Stimulated activated CD4-positive, alpha-beta T cell treated with anti-CD3 and anti-CD28 coated beads, Interleukin-2, amount 100 ng/mL, for 48 hours (primary cell): ENCODE measurements around the gene HSPA4.
A peak's percentile ranks its signal among the peaks of the same experiment; 100 is the strongest.
"Not testable (repeated sequence)": the region's sequence is repeated elsewhere in the genome, so short reads cannot be mapped to it uniquely, and the experiment has no call there.

Experiments
- DNase-seq, 2 donors: peaks; one replicate each; pipeline ENCODE4 v3.0.0-alpha.2; 2020

Gene HSPA4

DNA sequence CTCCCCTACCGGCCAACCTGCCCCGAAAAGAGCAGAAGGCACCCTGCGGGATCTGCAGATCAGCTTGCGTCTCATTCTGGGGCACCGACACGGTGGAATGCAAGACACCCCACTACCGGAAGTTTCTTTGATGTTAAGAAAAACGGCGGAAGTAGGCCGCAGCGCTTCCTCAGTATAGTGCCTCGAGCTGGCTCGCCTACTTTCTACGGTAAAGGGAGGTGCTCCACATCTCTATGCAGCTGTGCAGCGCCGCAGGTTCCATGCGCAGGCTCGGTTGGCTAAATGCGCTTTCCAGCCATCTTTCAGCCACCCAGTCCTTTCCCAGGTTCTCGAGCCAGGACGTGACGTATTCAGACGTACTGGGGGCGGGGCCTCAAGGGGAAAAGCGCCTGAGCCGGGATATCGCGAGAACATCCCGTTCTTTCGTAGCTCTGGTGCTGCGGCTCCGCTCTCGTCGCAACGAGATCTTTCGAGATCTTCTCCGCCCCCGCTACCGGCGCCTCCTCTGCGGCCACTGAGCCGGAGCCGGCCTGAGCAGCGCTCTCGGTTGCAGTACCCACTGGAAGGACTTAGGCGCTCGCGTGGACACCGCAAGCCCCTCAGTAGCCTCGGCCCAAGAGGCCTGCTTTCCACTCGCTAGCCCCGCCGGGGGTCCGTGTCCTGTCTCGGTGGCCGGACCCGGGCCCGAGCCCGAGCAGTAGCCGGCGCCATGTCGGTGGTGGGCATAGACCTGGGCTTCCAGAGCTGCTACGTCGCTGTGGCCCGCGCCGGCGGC lies at the start of gene HSPA4:
Gene HSPA4 (plus strand): TSS at position 472 of the 775 bp plus-strand sequence. CDS start 238 bp downstream, at position 710.
- DNase-seq, result peak; percentile 92 to 96

DNA sequence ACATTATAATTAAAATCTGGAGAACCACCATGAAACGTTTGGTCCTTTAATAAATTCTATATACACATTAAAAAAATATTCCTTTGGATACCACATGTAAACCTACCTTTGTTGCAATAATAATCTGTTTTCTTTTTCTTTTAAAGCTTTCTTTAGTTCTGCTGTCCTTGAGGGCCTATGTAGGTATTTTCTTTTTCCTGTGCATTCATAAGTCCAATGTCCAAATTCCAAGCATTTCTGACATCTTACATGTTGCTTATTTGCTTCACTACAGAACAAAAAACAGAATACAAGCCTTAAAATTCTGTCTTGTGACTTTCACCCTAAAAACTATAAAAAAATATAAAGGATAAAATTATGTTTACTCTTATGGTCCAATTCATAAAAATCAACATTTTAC lies 45.2 kb upstream of the HSPA4 start:
- DNase-seq, result no peak

DNA sequence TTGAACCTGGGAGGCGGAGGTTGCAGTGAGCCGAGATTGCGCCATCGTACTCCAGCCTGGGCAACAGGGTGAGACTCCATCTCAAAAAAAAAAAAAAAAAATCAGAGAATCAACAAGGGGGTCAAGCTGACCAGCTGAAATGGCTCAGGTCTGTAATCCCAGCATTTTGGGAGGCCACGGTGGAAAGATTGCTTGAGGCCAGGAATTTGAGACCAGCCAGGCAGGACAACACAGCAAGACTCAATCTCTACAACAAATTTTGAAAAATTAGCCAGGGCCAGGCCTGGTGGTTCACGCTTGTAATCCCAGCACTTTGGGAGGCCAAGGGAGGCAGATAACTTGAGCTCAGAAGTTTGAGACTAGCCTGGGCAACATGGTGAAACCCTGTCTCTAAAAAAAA lies 43.4 kb upstream of the HSPA4 start:
- DNase-seq, result not testable (repeated sequence)

DNA sequence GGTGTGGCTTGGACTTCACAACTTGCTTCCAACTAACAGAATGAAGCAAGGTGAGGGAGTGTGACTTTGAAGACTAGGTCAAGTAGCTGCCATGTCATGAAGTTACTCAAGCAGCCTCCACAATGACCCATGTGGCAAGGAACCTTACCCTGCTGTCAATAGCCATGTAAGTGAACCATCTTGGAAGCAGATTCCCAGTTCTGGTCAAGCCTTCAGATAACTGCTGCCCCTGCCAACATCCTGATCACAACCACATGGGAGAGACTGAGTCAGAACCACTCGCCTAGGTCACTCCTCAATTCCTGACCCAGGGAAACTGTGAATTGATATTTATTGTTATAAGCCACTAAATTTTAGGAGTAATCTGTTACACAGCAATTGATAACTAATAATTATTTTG lies 36.3 kb upstream of the HSPA4 start:
- DNase-seq, result no peak

DNA sequence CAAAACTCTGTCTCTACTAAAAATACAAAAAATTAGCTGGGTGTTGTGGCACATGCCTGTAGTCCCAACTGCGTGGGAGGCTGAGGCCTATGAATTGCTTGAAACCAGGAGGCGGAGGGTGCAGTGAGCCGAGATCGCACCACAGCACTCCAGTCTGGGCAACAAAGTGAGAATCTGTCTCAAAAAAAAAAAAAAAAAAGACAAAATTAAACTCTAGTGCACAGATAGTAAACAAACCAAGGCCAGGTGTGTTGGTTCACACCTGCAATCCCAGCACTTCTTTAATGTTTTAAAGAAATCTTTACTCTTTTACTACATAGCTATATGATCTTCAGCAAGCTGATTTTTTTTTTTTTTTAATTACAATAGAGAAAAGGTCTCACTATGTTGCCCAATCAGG lies 33.8 kb upstream of the HSPA4 start:
- no peak for DNase-seq

DNA sequence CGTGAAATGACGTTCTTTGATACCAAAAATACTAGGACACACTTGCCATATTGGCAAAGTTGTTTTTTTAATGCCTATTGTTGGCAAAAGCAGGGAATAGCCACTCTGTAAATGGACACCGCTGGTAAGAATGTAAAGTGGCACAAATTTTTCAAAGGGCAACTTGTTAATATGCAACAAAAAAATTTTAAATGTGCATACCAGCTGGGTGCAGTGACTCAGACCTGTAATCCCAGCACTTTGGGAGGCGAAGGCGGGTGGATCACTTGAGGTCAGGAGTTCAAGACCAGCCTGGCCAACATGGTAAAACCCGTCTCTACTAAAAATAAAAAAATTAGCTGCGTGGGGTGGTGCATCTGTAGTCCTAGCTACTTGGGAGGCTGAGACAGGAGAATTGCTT lies 32.3 kb upstream of the HSPA4 start:
- not testable (repeated sequence) for DNase-seq

DNA sequence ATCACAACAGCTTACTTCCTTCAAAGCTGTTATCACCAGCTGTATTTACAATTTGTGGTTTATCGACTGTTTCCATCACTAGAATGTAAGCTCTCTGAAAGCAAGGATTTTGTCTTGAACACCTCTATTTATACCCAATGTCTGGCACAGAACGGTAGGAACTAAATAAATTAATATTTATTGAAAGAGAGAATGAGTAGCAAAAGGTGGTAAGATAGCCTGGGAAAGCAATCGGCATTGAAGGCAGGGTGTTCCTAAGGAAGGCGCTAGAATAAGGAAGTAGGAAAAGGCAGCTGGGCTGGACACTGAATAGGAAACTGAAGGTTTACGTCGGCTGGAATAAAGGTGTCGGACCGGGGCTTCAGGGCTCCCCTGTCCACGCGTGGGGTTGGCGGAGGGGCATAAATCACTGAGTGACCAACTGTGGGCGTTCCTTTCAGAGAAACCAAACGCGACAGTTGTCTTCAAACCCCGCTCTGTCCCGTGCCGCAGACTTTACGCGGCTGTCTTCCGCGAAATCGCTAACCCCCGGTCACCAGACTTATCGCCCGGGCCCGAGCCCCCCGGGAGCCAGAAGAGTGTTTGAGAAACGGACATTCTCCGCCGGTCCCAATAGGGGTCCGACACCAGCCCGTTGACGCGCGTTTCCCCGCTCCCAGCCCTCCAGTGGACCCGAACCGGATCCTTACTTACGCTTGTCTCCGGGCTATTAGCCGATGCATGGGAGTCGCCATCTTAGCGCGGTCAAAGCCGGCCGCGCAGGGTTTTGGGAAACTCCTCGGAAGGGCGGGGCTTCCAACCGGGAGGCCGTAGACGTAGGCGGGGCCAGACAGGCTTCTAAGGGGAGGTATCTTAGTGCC lies 25.8 kb upstream of the HSPA4 start, which contains the start of gene ZCCHC10:
Gene ZCCHC10 (minus strand): TSS at position 746 of the 860 bp plus-strand sequence. CDS start 12 bp downstream, at position 734.
- DNase-seq, result peak; percentile 89 to 90

DNA sequence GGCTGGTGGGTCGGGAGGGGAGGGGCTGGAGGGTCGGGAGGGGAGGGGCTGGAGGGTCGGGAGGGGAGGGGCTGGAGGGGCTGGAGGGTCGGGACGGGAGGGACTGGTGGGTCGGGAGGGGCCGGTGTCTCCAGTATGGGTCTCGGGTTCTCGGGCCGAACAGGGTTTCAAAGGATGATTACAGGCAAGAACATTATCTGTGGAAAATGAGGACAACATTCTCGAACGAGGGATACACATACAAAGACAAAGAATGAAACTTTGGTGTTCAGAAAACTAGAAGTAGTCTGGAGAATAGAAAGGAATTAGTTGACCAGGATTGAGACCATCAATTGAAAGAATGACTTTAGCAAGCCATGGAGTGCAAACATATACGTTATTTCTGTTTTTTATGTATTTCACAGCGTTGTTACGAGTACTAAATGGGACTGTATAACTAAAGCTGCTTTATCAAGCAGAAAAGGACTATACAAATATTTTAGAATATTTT lies 25.1 kb upstream of the HSPA4 start:
- no peak for DNase-seq

DNA sequence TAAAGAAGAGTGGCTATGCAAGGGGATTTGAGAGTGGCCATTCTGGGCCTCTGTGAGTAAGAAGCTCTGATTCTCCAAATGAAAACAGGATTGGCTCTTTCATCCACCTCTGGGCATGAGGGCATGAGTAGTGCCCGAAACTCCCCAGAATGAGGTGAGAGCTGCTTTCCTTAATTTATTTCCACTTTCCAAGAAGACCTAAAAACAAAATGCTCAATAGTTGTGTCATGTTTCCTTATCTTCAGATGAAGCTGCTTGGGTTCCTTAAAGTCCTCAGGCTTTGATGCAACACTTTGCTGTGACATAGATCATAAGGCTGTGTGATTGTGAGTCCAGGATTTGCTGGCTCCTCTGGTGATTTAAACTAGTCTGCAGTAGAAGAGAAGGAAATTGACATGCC lies 22.4 kb upstream of the HSPA4 start:
- DNase-seq, result no peak

DNA sequence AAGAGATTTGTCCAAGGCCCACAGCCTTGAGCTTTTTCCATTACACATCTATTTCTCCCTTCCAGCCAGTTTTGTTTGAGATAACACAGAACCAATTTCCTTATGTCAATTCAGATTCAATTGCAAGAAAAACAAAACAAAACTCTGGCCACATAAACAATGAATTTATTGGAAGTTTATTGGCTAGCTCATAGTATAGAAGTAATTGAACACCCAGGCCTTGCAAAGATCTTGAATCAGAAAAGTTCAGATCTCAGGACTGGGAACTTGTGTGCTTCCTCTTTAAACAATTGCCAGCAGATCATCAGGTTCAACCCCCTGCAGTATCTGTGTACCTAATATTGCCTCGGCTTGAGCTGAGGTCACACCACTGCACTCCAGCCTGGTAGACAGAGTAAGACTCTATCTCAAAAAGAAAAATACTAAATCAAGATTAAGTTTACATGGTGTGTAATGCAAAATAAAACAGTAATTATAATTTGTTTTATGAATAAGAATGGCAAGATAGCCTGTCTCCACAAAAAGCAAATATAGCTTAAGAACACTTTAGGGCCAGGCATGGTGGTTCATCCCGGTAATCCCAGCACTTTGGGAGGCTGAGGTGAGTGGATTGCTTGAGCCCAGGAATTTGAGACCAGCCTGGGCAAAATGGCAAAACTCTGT lies 21.3 kb upstream of the HSPA4 start:
- no peak for DNase-seq

DNA sequence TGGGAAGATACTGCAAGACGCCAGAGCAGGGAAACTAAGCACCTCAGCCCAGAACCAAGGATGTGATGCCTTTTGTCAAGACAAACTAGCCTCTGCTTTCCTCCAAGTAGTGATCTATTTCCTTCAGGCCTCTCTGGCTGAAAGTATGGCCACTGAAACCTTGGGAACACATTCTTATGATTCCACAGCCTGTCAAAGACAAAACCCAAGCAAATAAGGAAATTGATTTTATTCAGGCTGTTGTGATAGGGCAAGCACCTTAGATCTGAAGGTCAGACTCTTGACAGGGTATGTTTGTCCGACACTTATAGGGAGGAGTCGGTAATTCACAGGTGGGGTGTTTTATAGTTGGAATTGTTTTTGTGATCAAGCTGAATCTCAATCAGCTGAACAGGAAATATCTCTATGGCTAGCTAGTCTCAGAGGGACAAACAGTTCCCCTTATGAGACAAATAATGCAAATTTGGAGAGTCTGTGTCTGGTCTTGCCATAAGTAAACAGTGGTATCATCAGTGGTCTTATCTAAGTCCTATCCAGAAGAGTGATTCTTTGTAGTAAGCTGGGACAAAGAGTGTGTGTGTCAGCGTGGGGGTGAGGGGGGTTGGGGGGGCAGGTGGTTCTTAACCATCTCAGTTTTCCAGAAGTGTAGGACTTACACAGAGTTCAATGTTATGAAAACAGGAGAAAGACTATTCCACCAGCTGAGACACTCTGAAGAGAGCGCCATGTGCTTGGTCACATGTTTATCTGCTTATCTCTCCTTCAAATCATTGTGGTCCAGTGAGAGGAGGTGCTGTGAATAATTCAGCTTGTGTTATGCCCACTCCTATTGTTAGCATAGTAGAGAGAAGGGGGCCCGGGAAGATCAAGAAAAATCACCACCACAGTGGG lies 18.7 kb upstream of the HSPA4 start:
- DNase-seq, result no peak

DNA sequence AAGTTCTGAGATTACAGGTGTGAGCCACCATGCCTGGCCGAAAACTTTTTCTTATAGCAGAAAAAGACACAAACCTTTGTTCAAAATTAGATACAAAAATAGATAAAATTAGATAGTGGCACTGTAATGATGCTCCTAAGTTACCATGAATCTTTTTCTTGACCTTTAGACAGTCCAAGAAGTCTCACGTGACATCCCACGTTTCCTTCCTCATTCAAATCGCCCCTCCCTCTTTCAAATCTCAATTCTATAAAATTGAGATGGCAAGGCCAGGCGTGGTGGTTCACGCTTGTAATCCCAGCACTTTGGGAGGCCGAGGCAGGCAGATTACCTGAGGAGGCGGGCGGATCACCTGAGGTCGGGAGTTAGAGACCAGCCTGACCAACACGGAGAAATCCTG lies 17.7 kb upstream of the HSPA4 start:
- no peak for DNase-seq

DNA sequence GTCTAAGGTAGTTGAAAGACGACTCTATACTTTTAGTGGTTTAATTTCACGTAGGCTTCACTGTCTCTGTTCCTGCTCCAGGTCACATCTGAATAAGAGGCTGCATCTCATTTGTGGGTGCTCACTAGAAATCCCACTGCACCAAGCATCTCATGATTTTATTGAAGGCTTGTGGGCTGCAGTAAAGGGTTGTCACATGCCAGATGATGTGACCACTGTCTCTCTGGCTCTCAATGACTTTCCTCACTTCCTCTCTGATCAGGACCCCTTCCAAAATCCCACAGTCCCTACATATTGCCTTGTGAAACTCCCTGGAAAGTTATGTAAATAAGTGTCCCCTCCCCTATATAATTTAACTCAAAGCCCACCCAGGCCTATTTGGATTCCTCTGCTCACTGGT lies 16.6 kb upstream of the HSPA4 start:
- no peak for DNase-seq

DNA sequence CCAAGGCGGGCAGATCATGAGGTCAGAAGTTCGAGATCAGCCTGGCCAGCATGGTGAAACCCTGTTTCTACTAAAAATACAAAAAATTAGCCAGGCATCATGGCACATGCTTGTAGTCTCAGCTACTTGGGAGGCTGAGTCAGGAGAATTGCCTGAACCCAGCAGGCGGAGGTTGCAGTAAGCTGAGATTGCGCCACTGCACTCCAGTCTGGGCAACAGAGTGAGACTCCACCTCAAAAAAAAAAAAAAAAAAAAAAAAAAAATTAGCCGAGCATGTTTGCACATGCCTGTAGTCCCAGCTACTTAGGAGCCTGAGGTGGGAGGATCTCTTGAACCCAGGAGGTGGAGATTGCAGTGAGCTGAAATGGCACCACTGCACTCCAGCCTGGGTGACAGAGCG lies 15.1 kb upstream of the HSPA4 start:
- DNase-seq, result not testable (repeated sequence)

DNA sequence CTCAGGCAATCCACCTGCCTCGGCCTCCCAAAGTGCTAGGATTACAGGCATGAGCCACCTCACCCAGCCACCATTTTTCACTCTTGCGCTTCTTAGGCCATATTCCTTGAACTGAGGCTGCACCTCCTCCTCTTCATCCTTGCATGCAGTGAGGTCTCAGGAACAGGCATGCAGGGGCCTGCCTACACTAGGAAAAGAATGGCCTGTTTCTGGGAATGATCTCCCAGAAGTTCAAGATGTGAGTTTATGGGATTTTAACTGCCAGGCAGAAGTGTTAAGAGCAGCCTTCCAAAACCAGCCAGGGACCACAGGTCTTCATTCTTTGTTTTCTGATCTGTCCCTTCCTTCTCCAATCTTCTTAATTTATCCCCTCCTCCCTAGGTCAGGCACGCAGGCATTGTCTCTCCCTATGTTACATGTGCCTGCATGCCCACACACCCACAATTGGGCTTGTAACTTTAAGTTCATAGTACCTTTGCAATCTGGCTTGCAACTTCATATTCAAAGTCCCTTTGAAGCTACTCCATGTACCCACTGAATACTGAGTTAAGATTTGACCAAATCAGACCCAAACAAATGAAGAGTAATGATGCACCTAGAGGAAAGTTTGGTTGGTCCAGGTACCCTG lies 10.5 kb upstream of the HSPA4 start:
- no peak for DNase-seq

DNA sequence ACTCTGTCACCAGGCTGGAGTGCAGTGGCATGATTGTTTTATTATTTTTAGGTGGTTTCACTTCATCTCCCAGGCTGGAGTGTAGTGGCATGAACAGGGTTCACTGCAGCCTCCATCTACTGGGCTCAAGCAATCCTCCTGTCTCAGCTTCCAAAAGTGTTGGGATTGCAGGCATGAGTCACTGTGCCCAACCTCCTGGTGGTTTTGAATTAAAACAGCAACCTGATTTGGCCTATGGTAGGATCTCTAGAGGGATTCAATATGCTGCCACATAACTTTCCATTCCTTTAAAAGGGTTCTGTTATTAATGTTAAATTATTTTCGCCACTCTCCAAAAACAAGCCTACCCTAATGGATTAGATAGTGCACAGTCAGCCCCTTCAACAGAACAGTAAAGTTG lies 9.9 kb upstream of the HSPA4 start:
- DNase-seq, result no peak

DNA sequence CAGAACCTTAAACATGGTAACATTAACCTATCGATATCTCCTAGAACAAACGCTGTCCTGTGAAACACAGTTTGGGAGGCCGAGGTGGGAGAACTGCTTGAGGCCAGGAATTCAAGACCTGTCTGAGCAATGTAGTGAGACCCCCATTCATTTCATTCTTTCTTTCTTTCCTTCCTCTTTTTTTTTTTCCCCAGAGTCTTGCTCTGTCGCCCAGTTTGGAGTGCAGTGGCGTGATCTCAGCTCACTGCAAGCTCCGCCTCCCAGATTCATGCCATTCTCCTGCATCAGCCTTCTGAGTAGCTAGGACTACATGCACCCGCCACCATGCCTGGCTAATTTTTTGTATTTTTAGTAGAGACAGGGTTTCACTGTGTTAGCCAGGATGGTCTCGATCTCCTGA lies 5.3 kb upstream of the HSPA4 start:
- DNase-seq, result not testable (repeated sequence)

DNA sequence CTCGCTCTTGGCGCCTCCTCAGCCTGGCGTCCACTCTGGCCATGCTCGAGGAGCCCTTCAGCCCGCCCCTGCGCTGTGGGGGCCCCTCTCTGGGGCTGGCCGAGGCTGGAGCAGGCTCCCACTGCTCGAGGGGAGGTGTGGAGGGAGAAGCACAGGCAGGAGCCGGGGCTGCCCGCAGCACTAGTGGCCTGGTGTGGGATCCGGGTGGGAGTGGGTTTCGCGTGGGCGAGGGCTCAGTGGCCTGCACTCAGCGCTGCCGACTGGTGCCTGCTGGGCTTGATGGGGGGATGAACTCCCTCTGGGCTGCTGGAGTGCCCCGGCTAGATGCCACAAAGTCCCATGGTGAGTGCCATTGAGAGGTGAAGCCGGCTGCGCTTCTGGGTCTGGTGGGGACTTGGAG lies 4.4 kb upstream of the HSPA4 start:
- no peak for DNase-seq

DNA sequence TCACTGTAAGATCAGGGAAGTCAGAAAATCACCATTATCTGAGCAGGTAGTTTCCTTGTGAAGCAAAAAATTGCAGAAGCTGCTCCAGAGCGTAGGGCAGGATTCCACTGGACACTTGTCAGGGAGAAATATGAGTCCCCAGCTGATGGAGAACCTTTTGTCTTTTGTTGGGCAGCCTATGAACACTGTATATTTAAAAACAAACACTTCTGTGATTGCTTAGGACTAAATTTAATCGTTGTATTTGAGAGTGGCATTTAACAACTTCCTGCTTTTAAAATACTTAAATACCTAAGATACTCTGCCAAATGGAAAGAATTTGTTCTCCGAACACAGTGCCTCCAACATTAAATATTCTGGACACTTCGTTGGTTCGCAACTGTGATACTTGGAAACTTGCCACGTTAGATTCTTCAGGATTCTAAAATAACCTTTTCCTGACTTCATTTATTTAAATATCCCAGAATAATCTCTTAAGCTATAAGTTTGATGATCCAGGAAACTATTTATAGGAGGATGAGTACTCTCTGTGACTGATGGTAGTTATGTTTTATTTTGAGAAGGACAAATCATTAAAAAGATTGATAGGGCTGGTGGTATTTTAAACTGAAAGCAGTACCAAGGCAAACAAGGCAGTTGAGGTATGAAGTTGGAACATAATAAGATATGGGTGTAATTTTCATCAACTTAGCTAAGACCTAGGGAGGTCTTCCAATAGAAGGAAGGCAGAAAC lies 2.7 kb upstream of the HSPA4 start:
- DNase-seq, result no peak

DNA sequence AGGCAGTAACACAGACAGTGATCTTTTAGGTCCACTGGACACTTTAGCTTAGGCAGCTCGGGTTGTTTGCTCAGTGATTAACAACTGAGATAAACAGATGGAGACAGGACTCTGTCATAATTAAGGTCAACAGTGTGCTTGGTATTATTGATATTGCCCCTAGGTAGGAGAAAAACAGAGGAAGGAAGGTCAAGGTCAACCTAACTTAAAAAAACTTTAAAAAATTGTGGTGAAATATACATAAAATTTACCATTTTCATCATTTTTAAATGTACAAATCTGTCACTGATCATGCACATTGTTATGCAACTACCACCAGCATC lies 2.1 kb upstream of the HSPA4 start:
- no peak for DNase-seq

DNA sequence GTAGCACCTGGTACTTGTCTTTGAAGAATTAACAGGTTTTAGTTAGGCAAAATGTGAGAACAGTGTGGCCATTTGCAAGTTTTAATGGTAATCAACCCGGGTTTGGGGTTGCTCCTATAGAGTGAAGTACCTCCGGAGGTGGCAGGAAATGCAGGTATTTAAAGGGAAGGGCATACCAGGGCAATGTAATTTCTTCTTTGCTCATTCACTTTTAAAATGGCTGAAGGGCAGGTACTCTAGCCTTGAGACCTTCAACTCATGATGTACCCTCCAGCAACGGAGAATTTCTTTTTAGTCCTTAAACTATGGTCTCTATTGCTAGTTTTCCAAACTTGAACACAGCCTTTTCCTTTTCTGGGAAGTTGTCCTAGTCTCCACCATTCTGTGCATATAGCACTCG lies 1.3 kb upstream of the HSPA4 start:
- no peak for DNase-seq
